GM18498 (cell line): ENCODE measurements around the gene XIST.
A peak's percentile ranks its signal among the peaks of the same experiment; 100 is the strongest.
"Not testable (repeated sequence)": the region's sequence is repeated elsewhere in the genome, so short reads cannot be mapped to it uniquely, and the experiment has no call there.

Experiments
- ATAC-seq: cut with Tn5 transposase; IDR thresholded peaks from one replicate; pipeline ENCODE4 v1.9.1; 2021; ENCODE audit warnings: mild to moderate bottlenecking, moderate library complexity; ENCODE audit not compliant: unreplicated experiment

XIST gene

DNA sequence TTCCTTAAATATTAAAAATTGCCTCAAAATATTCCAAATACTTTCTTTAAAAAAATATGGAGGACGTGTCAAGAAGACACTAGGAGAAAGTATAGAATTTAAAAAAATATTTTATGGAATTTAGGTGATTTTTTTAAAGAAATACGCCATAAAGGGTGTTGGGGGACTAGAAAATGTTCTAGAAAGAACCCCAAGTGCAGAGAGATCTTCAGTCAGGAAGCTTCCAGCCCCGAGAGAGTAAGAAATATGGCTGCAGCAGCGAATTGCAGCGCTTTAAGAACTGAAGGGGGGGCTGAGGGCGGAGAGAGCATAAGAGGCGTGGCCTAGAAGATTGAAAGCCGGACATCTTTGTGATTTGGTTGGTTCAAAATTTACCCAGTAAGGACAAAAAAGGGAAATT lies at the start of gene XIST:
TSS of gene XIST (minus strand) at position 248 of the 400 bp plus-strand sequence.
- no peak for ATAC-seq

DNA sequence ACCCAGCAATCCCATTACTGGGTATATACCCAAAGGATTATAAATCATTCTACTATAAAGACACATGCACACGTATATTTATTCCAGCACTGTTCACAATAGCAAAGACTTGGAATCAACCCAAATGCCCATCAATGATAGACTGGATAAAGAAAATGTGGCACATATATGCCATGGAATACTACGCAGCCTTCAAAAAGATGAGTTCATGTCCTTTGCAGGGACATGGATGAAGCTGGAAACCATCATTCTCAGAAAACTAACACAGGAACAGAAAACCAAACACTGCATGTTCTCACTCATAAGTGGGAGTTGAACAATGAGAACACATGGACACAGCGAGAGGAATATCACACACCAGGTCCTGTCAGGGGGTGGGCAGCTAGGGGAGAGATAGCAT lies 45.8 kb upstream of the XIST start:
- not testable (repeated sequence) for ATAC-seq

DNA sequence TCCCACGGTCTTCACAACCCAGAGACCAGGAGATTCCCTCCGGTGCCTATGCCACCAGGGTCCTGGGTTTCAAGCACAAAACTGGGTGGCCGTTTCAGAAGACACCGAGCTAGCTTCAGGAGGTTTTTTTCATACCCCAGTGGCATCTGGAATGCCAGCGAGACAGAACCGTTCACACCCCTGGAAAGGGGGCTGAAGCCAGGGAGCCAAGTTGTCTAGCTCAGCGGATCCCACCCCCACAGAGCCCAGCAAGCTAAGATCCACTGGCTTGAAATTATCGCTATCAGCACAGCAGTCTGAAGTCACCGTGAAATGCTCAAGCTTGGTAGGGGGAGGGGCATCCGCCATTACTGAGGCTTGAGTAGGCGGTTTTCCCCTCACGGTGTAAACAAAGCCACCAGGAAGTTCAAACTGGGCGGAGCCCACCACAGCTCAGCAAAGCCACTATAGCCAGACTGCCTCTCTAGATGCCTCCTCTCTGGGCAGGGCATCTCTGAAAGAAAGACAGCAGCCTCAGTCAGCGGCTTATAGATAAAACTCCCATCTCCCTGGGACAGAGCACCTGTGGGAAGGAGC lies 40.1 kb upstream of the XIST start:
- not testable (repeated sequence) for ATAC-seq

DNA sequence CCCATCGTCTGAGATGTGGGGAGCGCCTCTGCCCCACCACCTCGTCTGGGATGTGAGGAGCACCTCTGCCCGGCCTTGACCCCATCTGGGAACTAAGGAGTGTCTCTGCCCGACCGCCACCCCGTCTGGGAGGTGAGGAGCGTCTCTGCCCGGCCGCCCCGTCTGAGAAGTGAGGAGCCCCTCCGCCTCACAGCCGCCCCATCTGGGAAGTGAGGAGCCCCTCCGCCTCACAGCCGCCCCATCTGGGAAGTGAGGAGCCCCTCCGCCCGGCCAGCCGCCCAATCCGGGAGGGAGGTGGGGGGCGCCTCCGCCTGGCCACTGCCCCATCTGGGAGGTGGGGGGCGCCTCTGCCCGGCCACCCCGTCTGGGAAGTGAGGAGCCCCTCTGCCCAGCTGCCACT lies 29.7 kb upstream of the XIST start:
- not testable (repeated sequence) for ATAC-seq

DNA sequence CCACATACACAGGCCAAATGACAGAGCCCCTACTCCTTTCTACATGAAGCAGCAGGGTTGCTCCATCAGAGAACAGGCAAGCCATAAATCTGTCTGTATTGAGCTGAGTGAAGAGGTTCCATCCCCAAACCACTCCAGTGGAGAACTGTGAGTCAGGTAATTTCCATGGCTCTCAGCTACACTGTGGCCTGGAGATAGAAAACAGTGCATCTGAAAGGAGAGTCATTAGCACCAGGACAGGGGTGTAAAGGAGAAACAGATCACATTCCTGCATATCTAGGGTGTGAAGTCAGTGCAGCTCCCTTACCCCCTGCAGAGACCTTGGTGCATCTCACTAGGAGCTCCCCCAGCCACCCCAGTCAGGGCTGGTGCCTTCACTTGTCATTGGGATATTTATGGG lies 25.2 kb upstream of the XIST start:
- no peak for ATAC-seq

DNA sequence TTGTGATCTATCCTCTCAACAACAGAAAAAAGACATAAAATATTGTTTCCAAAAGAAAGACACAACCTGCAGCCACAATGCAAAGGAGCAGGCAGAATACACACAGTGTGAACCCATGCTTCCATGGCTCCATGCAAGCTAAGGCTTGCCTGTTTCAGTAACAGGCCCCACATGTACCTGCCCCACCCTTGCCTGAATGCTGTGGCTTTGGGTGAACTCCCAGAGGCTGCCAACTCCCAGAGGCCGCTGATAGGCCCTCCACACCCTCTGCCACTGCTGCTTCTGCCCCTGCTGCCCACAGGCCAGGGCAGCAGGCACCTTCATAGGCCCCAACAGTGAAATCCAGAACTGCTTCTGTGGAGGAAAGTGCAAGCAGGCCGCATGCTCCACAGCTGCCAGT lies 24.4 kb upstream of the XIST start:
- no peak for ATAC-seq

DNA sequence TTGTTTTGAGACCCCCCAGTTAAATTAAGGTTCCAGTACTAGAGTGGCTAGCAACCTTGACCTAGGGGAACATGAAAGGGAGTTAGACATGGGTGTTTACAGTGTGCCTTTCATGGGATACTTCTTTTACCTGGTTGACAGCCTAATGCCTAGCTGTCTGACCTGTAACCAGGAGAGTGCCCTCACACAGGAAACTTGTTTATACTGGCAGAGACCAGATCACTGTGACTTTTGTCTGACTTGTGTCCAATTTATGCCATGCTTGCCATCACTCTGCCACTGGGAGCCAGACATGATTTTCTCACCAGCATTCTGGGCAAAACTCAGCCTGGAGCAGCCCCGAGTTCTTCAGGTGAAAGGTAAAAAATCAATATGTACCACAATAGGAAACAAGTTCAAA lies 16.4 kb upstream of the XIST start:
- ATAC-seq, result no peak

DNA sequence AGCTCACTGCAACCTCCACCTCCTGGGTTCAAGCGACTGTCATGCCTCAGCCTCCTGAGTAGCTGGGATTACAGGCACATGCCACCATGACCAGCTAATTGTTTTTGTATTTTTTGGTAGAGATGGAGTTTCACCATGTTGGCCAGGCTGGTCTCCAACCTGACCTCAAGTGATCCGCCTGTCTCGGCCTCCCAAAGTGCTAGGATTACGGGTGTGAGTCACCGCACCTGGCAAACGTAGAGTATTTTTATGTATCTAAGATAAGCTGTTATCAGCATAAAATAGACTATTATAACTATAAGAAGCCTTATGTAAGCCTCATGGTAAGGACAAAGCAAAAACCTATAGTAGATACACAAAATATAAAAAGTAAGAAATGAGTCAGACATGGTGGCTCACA lies 14.6 kb upstream of the XIST start:
- ATAC-seq, result no peak

DNA sequence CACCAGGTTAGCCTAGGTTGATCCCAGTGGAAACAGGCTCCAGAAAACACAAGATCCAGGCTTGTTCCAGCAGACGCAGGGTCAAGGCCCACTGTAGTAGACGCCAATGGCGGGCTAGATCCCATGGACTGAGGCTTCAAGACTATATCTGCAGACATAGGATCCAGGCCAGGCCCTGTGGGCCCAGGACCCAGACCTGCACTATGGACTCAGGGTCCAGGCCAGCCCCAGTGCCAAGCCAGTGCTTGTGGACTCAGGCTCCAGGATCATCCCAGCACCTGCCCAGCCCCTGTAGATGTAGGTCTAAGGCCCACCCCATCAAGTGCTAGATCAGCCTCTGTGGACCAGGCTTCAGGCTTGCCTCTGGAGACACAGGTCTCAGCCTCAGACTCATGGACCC lies 11.3 kb upstream of the XIST start:
- ATAC-seq, result no peak

DNA sequence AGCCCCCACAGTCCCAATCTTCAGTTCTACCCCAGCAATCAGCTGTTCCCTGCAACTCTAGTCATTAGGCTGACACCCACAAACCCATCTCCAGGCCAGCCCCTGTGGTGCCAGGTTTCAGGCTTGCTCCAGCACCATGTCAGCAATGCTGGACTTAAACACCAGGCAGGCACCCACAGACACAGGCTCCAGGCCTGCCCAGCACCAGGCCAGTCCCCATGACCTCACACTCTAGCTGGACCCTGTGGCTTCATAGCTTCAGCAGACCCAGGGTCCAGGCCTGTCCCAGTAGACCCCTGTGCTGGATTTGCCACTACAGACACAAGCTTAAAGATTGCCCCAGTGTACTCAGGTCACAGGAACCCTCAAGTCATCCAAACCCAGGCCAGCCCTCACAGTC lies 10.8 kb upstream of the XIST start:
- no peak for ATAC-seq

DNA sequence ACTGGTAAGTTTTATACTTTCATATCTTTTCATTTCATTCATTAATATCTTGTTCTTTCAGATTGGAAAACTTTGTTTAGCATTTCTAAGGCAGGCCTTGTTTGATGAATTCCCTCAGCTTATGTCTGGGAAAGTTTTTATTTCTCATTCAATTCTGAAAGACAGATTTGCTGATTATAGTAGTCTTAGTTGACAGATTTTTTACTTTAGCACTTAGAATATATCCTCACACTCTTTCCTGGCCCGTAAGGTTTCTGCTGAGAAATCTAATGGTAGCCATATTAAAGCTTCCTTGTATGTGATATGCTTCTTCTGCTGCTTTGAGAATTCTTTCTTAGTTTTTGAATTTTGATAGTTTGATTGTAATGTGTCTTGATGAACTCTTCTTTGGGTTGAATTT lies 7.1 kb upstream of the XIST start:
- no peak for ATAC-seq

DNA sequence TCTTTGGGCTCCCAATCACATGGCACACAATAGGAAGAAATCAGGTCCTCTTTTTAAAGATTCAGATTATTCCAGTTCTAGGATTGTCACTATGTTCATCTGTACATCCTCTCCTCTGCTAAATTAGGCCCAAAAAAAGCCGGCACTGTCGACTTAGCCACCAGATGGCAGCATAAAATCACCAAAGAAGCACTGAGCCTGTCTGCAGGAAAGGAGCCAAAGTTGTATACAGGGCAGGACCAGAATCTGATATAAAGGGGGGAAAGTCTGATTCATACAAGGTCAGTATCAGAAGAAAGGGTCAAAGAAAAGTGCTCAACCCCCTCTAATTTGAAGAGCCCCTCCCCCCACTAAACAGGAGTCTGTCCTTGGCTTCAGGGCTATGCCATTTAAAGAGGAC lies 3.0 kb upstream of the XIST start:
- ATAC-seq, result peak; percentile 51

DNA sequence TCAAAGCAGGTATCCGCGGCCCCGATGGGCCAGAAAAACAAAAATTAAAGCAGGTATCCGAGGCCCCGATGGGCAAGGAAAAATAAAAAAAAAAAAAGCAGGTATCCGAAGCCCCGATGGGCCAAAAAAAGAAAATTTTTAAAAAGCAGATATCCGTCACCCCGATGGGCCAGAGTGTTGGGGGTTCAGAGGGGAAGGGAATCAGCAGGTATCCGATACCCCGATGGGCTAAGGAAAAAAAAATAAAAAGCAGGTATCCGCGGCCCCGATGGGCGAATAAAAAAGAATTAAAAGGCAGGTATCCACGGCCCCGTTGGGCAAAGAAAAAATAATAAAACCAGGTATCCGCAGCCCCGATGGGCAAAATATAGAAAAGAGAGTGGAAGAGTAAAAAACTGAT lies 492 bp downstream of the XIST start:
- no peak for ATAC-seq

DNA sequence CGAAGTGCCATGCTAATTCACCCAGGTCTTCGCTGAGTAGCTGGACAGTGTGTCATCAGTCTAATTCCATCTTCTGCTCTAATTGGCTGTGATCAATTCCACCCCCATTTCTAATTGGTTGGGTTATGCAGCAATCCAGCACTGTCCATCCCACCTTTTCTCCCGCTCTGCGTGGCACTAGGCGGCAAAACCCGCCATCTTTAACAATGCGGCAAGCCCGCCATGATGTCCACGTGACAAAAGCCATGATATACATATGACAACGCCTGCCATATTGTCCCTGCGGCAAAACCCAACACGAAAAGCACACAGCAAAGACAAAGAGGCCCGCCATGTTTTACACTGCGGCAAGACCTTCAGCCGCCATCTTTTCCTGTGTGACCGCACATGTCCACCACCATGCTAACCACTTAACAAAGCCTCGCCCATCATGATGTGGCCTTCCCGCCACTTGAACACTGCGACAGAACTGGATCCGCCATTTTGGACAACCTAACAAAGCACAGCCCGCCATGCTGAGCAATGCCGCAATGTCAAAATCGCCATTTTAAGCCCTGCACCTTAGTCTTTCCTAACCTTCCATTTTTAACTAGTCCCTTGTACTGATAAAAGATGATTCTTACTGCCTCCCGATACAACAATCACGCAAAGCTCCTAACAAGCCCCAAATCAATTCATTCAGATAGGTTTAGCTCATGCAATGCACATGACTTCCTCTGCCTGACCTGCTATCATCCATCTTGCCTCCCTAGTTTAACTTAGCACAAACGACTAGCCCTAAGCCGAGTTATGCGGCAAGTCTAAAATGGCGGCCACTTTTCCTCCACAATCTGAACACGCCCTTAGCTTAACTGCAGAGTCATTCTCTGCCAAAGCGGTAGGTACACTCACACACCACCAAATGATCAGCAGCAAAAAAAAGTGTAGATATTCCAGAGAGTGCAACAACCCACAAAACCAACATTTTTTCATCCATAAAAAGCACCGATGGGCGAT lies 1.2 kb downstream of the XIST start:
- ATAC-seq, result no peak

DNA sequence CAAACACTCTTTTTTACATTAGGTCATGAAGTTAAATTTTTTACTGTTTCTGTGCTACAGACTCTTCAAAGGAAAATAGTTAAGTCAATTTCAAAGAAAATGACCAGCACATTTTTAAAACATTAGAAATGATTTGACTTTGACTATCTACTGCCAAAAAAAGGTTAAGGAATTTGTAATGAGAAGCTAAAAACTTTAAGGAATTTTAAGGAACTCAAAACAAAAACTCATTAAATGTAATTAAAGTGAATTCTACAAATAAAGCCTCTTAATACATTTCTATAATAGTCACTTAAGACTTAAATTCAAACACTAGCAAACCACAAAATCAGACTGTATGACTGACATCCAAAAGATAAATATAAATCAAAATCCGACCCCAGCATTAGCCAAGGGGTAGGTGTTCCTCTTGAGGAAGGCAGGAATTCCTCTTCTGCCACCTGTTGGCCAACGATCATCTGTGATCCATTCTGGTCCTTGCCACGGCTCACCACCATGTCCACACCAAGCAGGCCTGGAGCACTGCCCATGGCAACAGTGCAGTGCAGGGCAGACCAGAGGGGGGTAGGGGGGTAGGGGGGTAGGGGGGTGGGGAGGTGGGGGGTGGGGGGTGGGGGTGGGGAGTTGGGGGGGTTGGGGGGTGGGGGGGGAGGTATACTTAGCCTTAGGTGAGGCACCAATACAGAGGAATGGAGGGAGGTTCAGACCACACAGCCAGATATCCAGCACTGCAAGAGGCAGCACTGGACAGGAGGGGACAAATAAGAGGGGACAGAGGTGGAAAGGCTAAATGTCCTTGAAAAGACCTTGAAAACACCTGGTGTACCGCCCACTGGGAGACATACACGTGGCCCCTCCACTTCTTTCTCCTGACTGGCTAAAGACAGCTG lies 2.1 kb downstream of the XIST start:
- ATAC-seq, result no peak

DNA sequence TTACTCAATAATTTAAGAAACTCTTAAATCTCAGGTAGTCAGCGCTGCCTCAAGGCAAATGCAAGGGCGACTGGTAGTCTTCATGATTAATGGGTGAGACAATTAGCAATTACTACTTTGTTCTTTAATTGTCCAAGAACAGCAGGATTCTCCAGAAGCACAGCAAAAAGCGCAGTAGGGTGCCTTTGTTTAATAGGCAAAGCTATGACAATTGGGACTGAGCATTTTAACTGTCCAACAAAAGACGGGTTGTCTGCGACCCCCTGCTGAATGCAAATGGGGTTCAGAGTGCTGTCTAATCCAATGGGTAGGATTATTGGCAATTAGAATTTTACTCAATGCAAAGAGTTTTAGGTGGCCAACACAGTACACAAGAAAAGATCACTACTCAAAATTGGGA lies 3.4 kb downstream of the XIST start:
- no peak for ATAC-seq

DNA sequence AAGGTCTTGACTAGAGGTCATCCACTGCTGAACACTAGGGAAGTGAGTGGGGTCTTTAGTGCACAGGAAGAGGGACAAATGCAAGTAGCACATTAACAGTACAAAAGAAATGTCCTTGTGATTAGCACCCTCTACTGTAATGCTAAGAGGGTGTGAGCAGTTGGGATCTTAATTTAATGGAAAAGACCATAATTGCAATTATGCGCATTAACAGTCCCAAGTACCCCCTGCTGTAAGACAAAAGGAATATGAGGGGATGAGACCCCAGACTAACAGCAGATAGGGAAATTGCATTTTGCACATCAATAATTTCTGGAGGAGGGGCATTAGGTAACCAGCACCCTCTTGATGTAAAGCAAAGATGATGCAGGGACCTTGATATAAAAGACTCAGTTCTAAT lies 4.5 kb downstream of the XIST start:
- ATAC-seq, result no peak

DNA sequence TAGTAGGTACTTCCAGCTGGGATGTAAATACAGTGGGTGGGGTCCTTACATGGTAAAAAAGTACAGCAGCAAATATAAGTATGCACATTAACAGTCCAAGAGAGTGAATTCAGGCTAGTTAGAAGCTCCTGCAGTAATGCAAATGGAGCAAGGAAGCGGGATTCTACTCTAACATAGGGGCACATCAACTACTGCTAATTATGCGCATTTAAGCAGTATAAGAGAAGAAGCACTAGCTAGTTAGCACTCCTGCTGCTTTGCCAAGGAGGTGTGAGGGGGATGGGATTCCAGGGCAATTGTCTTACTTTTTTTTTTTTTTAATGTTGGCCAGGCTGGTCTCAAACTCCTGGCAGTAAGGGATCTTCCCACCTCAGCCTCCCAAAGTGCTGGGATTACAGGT lies 5.4 kb downstream of the XIST start:
- no peak for ATAC-seq

DNA sequence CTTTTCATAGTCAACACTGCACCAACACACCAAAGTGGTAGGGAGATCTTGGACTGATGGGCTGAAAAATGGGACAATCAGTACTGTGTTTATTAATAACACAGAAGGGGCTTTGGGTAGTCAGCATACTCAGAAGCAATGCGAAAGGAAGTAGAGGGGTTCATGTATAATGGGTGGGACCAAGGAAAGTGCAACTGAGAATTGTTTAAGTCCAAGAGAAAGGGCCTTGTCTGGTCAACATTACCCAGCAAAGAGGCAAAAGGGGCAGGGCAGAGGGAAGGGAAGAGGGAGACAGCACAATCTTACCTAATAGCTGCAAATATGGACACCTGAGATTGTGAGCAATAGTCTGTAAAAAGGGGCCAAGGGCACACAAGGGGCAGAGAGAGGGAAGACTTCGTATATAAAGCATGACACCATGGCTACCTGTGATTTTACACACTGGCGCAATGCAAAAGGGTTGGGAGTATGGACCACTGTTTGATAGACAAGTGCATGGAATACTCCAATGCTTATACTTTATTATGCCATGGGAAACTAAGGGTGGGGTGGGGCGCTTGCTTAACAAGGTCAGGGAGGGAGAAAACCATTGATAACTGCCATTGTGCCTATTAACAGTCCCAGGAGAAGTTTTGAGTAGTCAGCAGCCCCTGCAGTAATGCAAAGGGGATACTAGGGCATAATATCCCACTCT lies 9.8 kb downstream of the XIST start:
- no peak for ATAC-seq

DNA sequence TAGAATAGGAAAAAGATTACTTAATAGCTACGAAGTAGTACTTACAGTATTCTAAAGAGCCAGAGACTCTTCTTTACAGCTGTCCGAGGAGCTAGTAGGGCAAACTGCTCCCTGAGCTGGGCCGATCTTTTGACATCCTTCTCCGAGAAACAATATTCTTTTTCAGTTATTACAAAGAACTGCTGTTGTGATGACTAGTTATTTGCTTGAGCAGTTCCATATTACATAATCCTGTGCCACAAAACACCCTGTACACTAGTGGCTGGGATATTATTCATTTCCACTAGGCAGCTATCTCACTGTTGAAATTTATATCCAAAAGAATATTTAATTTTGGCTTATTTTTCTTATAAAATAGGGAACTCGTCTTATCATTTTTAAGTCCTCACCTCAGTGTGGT lies 11.2 kb downstream of the XIST start:
- ATAC-seq, result no peak
